Neural crest cell (in vitro differentiated cells): Measurements from ENCODE around the gene COPS8. TPM values are rescaled to one million over a fixed set of nuclear protein-coding genes. Genes with fewer than 3 reads are reported as not detected.

ENCODE experiments used
- DNase-seq: peaks from one replicate; pipeline ENCODE4 v3.0.0; 2021; ENCODE audit warnings: low read depth, mixed read lengths, low spot score
- H3K27ac Mint-ChIP-seq: one replicate; pipeline ENCODE4 v1.8.0; 2021; ENCODE audit warnings: mild to moderate bottlenecking, mixed read lengths; ENCODE audit not compliant: unreplicated experiment
- H3K27me3 Mint-ChIP-seq: 2 replicates; pipeline ENCODE4 v1.8.0; 2021; ENCODE audit warnings: low read depth, mild to moderate bottlenecking, mixed read lengths
- H3K36me3 Mint-ChIP-seq: 2 replicates; pipeline ENCODE4 v1.8.0; 2021; ENCODE audit warnings: low read depth, mild to moderate bottlenecking, mixed read lengths
- H3K4me1 Mint-ChIP-seq: 2 replicates; pipeline ENCODE4 v1.8.0; 2021; ENCODE audit warnings: mixed read lengths
- H3K4me3 Mint-ChIP-seq: one replicate; pipeline ENCODE4 v1.8.0; 2021; ENCODE audit warnings: mild to moderate bottlenecking, mixed read lengths
- H3K9me3 Mint-ChIP-seq: 2 replicates; pipeline ENCODE4 v1.8.0; 2021; ENCODE audit warnings: mixed read lengths
- total RNA-seq: library from RNA; stranded (reverse); gene quantifications from 2 replicates; pipeline ENCODE4 v1.2.1, GENCODE V29; 2021
- TF ChIP-seq, protein P1 (sequence below): fragments of 200-600 bp; sonication (generic); conservative IDR thresholded peaks from 2 replicates; pipeline ENCODE4 v1.5.0; 2021; ENCODE audit warnings: antibody characterized with exemption, mild to moderate bottlenecking

COPS8 gene
- total RNA-seq, 1 donor from 2014 or later = 79.9 TPM

DNA sequence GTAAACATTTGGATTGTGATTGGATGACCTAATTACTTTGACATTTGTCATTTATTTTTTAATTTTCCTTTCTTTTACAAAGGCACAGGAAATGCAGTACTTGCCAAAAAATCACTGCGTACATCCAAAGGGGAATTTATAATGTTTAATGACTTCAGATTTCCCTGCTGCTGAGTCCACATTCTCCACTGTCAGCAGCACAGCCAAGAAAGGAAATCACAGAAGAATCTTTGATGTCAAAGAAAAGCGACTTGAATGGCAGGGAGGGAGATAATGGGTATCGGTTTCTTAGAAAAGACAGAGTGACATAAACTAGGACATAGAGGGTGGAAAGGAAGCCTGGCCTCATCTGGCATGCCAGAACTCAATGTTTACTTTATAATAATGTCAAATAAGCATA is 41.4 kb upstream of the COPS8 start:
- H3K27ac Mint-ChIP-seq = no peak overlapping the region
- peaks cover 17% of the 10 kb centered on the region for H3K36me3 Mint-ChIP-seq
- peaks cover 31% of the 10 kb centered on the region for H3K4me1 Mint-ChIP-seq
- H3K27me3 Mint-ChIP-seq = no peaks in the 10 kb centered on the region
- DNase-seq = no peak
- TF ChIP-seq, protein P1, sequence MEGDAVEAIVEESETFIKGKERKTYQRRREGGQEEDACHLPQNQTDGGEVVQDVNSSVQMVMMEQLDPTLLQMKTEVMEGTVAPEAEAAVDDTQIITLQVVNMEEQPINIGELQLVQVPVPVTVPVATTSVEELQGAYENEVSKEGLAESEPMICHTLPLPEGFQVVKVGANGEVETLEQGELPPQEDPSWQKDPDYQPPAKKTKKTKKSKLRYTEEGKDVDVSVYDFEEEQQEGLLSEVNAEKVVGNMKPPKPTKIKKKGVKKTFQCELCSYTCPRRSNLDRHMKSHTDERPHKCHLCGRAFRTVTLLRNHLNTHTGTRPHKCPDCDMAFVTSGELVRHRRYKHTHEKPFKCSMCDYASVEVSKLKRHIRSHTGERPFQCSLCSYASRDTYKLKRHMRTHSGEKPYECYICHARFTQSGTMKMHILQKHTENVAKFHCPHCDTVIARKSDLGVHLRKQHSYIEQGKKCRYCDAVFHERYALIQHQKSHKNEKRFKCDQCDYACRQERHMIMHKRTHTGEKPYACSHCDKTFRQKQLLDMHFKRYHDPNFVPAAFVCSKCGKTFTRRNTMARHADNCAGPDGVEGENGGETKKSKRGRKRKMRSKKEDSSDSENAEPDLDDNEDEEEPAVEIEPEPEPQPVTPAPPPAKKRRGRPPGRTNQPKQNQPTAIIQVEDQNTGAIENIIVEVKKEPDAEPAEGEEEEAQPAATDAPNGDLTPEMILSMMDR = no peak
- H3K9me3 Mint-ChIP-seq = peaks cover 10% of the 10 kb centered on the region
- no peak overlapping the region for H3K4me3 Mint-ChIP-seq

DNA sequence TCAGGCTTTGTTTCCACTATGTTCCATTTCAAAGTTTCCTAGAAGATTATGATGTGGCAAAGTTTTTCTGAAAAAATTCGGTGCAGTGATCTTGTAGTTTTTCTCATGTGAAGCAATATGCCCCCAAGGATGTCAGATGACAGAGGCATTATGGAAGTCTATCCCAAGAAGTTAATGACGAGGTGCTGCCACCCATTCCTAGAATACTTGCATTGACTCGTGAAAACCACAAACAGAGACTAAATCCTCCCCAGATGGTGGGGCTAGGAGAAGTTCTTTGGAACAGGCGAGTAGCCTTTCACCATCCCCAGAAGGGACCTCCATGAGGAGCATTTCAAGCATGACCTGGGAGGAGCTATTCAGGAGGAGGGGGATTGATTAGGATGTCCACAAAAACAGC is 40.2 kb upstream of the COPS8 start:
- peaks cover 31% of the 10 kb centered on the region for H3K4me1 Mint-ChIP-seq
- peaks cover 15% of the 10 kb centered on the region for H3K9me3 Mint-ChIP-seq
- DNase-seq = no peak
- peaks cover 20% of the 10 kb centered on the region for H3K36me3 Mint-ChIP-seq
- no peaks in the 10 kb centered on the region for H3K27me3 Mint-ChIP-seq
- TF ChIP-seq, protein P1 = no peak
- H3K27ac Mint-ChIP-seq = no peak overlapping the region
- no peak overlapping the region for H3K4me3 Mint-ChIP-seq

DNA sequence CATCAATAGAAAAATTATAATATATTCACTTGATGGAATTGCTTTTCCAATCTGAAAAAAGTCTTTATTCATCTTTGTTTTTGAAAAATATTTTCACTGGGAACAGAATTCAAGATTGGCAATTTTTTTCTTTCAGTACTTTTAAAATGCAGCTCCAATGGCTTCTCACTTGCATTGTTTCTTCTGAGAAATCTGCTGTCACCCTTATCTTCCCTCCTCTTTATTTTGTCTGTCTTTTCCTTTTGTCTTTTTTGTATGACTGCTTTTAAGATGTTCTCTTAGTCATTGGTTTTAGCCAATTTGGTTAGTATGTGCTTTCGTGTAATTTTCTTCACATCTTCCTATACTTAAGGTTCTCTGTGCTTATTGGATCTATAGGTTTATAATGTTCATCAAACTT is 37.1 kb upstream of the COPS8 start:
- Mint-ChIP-seq H3K4me3 (no peak overlapping the region), H3K4me1 (peaks cover 9% of the 10 kb centered on the region), H3K27ac (no peak overlapping the region), H3K36me3 (peaks cover 24% of the 10 kb centered on the region), H3K9me3 (peaks cover 15% of the 10 kb centered on the region), H3K27me3 (no peaks in the 10 kb centered on the region)
- TF ChIP-seq, protein P1 = no peak
- DNase-seq = no peak

DNA sequence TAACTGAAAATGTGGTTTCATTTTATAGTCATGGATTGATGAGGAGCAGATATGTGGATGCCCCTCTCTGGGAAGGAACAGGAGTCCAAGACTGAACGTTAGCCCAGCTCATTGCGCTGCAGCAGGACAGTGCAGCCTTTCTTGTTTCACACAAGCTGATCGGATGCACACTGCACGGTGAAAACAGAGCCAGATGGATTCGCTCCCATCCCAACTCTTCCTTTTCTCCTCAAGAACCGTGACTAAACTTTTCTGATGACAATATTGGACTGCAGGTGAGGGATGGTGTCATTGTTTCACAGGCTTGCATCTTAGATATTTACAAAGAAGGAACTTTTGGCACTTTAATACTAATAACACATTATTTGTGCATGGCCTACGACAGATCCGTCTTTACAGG is 33.8 kb upstream of the COPS8 start:
- Mint-ChIP-seq H3K4me1 (no peaks in the 10 kb centered on the region), H3K27ac (no peak overlapping the region), H3K4me3 (no peak overlapping the region), H3K27me3 (no peaks in the 10 kb centered on the region), H3K36me3 (peaks cover 24% of the 10 kb centered on the region), H3K9me3 (peaks cover 15% of the 10 kb centered on the region)
- DNase-seq = no peak
- TF ChIP-seq, protein P1 = no peak

DNA sequence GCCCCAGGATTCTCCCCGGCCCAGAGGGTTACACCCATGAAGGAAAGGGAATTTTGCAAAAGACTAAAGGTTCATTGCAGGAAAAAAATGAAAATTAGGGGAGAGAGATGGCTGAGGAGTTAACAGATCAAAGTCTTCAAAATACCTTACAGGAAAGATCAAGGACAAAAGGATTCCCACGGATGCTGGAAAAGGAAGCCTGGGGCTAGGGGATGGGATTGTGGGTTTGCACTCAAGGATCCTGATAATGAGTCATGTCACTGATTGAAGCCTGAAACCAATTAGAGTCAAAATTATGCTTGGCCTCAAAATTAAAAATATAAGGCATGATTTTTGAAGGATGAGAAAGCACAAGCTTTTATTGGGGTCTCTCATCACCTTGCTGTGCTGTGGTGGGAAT is 32.6 kb upstream of the COPS8 start:
- H3K27me3 Mint-ChIP-seq = no peaks in the 10 kb centered on the region
- TF ChIP-seq, protein P1 = no peak
- H3K36me3 Mint-ChIP-seq = peaks cover 17% of the 10 kb centered on the region
- H3K4me3 Mint-ChIP-seq = no peak overlapping the region
- no peak for DNase-seq
- no peak overlapping the region for H3K27ac Mint-ChIP-seq
- no peaks in the 10 kb centered on the region for H3K4me1 Mint-ChIP-seq
- H3K9me3 Mint-ChIP-seq = peaks cover 10% of the 10 kb centered on the region
